Activated B cell treated with CpG ODN at 0.5 μM for 24 hours (primary cell): ENCODE data around the gene TSR3. TPM values are rescaled to one million over a fixed set of nuclear protein-coding genes. Genes with fewer than 3 reads are reported as not detected.

ENCODE experiments used
- ATAC-seq: fragments of 200-7000 bp; cut with Tn5 transposase; one replicate; pipeline ENCODE4 v1.10.0; 2021; ENCODE audit warnings: low read depth, mild to moderate bottlenecking, moderate library complexity
- CTCF ChIA-PET: fragments of 350-600 bp; sonication (Branson Sonifier 250); formaldehyde crosslinking; loops from one replicate; lab custom pipeline; 2021; ENCODE audit warnings: antibody characterized with exemption; lab: Charles Lee
- POLR2A ChIA-PET: fragments of 350-600 bp; sonication (Branson Sonifier 250); formaldehyde crosslinking; loops from one replicate; lab custom pipeline; 2021; ENCODE audit warnings: antibody characterized with exemption; lab: Charles Lee
- DNase-seq: peaks from one replicate; pipeline ENCODE4 v3.0.0; 2022
- H3K27ac Mint-ChIP-seq: one replicate; pipeline ENCODE4 v1.8.0; 2020; ENCODE audit warnings: mixed read lengths
- H3K27me3 Mint-ChIP-seq: one replicate; pipeline ENCODE4 v1.8.0; 2021; ENCODE audit warnings: mixed read lengths
- H3K36me3 Mint-ChIP-seq: one replicate; pipeline ENCODE4 v1.8.0; 2021; ENCODE audit warnings: low read depth, mixed read lengths
- H3K4me1 Mint-ChIP-seq: one replicate; pipeline ENCODE4 v1.8.0; 2021; ENCODE audit warnings: mixed read lengths
- H3K4me3 Mint-ChIP-seq: one replicate; pipeline ENCODE4 v1.8.0; 2020; ENCODE audit warnings: mild to moderate bottlenecking, mixed read lengths
- H3K9me3 Mint-ChIP-seq: one replicate; pipeline ENCODE4 v1.8.0; 2020; ENCODE audit warnings: mixed read lengths
- intact Hi-C: fragments of 100-400 bp; cut with micrococcal nuclease; formaldehyde crosslinking; loops from one replicate; pipeline ENCODE4 v1.15.1; 2024
- total RNA-seq: library from RNA; stranded (reverse); gene quantifications from 2 replicates; pipeline ENCODE4 v1.2.3, GENCODE V29; 2022
- TF ChIP-seq, protein P1 (sequence below): fragments of 200-600 bp; IDR thresholded peaks from one replicate; pipeline ENCODE4 v1.8.0; 2022; ENCODE audit warnings: antibody characterized with exemption, mild to moderate bottlenecking

Gene TSR3
- total RNA-seq, 1 donor from 2014 or later: 45.3 TPM

DNA sequence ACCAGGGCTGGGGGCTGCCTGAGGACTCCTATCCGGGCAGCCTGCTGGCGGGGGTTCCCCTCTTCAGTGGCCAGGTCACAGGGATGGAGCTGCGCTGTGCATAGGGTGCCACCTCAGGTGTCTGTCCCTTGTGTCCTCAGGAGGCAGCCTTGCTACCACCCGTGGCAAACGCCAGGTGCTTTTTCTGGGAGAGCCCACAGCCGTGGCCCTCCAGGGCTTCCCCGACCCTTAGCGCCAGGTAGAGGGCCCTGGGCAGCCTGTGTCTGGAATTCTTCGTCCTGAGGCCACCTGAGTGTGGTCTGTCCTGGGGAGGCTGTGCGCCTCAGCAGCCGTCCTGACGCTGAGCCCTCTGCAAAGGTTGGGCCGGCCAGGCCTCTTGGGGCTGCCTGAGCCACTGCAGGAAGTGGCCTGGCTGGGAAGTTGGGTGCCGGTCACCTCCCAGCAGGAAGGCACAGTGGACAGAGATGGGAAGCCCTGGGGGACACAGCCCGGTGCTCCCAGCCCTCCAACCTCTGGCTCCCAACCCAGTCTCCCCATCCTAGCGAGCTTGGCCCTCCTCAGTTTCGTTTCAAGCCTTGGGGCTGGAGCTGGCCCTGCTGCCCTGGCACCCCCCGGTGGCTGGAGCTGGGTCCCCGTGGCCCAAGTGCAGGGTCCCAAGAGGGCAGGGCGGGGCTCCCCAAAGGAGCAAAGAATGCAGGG lies 25.9 kb downstream of the TSR3 start:
- no peaks in the 10 kb centered on the region for H3K9me3 Mint-ChIP-seq
- H3K36me3 Mint-ChIP-seq: peaks cover 35% of the 10 kb centered on the region
- H3K4me1 Mint-ChIP-seq: peaks cover 4% of the 10 kb centered on the region
- ChIA-PET CTCF (no interaction called here), POLR2A (interaction anchor here (0.6 to 1.4 kb wide), 6 partner anchors 17 to 95 kb away, joined by 3 to 13 read pairs (median 4); partner anchors contain the start of gene UBE2I)
- H3K27ac Mint-ChIP-seq: no peak overlapping the region
- intact Hi-C loops: loop anchor here (2.0 kb wide), 1 partner anchor 15 kb away; no protein-coding TSS in a partner anchor
- no peaks in the 10 kb centered on the region for H3K27me3 Mint-ChIP-seq
- DNase-seq (no peak), ATAC-seq (peak; percentile 25)
- TF ChIP-seq, protein P1, sequence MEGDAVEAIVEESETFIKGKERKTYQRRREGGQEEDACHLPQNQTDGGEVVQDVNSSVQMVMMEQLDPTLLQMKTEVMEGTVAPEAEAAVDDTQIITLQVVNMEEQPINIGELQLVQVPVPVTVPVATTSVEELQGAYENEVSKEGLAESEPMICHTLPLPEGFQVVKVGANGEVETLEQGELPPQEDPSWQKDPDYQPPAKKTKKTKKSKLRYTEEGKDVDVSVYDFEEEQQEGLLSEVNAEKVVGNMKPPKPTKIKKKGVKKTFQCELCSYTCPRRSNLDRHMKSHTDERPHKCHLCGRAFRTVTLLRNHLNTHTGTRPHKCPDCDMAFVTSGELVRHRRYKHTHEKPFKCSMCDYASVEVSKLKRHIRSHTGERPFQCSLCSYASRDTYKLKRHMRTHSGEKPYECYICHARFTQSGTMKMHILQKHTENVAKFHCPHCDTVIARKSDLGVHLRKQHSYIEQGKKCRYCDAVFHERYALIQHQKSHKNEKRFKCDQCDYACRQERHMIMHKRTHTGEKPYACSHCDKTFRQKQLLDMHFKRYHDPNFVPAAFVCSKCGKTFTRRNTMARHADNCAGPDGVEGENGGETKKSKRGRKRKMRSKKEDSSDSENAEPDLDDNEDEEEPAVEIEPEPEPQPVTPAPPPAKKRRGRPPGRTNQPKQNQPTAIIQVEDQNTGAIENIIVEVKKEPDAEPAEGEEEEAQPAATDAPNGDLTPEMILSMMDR: no peak
- H3K4me3 Mint-ChIP-seq: no peak overlapping the region

DNA sequence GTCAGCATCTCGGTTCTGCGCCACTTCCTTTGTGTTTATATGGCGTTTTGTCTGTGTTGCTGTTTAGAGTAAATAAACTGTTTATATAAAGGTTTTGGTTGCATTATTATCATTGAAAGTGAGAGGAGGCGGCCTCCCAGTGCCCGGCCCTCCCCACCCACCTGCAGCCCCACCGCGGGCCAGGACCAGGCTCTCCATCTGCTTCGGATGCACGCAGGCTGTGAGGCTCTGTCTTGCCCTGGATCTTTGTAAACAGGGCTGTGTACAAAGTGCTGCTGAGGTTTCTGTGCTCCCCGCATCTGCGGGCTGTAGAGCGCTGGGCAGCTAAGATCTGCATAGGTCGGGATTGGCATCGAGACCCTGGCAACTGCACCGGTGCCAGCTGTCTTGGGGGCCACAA lies 26.4 kb downstream of the TSR3 start:
- TF ChIP-seq, protein P1: no peak
- POLR2A ChIA-PET: no interaction called here

DNA sequence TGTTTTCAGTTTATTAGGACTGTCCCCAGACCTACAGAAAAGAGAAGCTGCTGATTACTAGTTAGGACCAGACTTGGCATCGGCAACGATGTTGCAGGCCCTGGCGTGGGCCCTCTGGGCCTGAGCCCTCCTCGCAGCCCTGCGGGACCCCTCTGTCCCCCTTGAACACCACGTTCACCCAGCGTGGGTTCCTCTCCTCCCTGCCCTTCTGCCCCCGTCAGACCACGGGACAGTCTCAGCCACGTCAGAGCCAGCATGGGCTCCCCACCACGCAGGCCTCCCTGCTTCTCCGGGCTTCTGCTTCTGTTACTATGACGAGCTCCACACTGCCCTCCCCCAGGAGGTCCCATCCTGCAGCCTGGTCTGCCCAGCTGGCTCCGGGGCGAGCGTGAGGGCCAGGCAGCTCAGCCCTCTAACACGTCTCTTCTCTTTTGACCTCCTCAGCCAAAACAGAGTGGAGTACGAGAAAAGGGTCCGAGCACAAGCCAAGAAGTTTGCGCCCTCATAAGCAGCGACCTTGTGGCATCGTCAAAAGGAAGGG lies 27.3 kb downstream of the TSR3 start:
- no peaks in the 10 kb centered on the region for H3K27me3 Mint-ChIP-seq
- no peak overlapping the region for H3K4me3 Mint-ChIP-seq
- ChIA-PET POLR2A (no interaction called here), CTCF (no interaction called here)
- H3K27ac Mint-ChIP-seq: no peak overlapping the region
- ATAC-seq (no peak), DNase-seq (no peak)
- intact Hi-C loops: no loop called here
- no peaks in the 10 kb centered on the region for H3K9me3 Mint-ChIP-seq
- TF ChIP-seq, protein P1: no peak
- H3K4me1 Mint-ChIP-seq: peaks cover 4% of the 10 kb centered on the region
- peaks cover 48% of the 10 kb centered on the region for H3K36me3 Mint-ChIP-seq

More for the DNA sequence above, 26.4 kb downstream of the TSR3 start:
- ATAC-seq: no peak
- CTCF ChIA-PET: no interaction called here
- Mint-ChIP-seq H3K4me1 (peaks cover 4% of the 10 kb centered on the region), H3K9me3 (no peaks in the 10 kb centered on the region), H3K27ac (no peak overlapping the region), H3K36me3 (peaks cover 39% of the 10 kb centered on the region), H3K4me3 (no peak overlapping the region), H3K27me3 (no peaks in the 10 kb centered on the region)
- intact Hi-C loops: no loop called here
- DNase-seq: no peak

DNA sequence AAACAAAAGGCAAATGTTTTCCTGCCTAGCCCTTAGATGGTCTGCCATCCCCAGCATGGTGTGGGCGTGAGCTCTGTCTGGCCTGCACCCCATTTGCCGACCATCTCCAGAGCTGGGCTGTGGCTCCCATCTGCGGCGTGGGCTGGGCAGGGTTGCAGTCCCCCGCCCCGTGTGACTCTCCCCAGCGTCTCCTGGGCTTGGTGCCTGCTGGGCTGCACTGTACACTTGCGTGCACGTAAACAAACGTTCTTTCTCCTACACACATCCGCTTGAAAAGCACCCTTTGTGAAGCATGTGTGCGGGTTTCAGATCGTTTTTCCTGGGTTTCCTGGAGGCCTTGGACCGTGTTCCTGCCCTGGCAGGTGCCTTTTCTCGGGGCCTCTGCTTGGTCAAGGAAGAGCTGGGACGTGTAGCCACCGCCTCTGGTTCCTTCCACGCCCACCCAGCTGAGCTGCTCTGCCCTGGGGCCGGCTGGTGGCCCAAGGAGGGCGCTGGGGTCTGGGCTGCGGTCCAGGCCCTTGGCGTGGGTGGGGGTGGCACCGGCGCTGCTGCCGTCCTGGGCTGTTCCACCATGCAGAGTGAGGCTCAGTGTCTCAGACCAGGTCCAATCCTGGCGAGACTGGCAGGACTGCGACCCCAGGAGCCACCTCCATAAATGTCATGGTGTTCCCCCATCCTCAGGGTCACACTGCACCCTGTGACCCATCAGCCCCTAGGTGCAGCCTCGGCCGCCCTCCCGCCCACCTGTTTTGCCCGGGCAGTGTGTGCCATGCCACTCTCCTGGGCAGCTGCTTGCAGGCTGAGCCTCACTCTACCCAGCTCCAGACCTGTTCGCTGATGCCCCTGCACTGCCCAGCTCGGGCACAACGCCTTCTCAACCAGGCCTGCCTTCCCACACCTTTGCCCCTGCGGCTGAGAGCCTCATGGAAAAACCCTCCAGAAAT lies 28.1 kb downstream of the TSR3 start:
- POLR2A ChIA-PET: interaction anchor here (1.1 kb wide), 1 partner anchor 9 kb away, joined by 3 read pairs; no protein-coding TSS in a partner anchor
- DNase-seq (no peak), ATAC-seq (no peak)
- no peaks in the 10 kb centered on the region for H3K27me3 Mint-ChIP-seq
- CTCF ChIA-PET: no interaction called here
- intact Hi-C loops: no loop called here
- H3K9me3 Mint-ChIP-seq: no peaks in the 10 kb centered on the region
- no peak overlapping the region for H3K27ac Mint-ChIP-seq
- TF ChIP-seq, protein P1: no peak
- peaks cover 56% of the 10 kb centered on the region for H3K36me3 Mint-ChIP-seq
- H3K4me1 Mint-ChIP-seq: peaks cover 4% of the 10 kb centered on the region
- H3K4me3 Mint-ChIP-seq: no peak overlapping the region
